ENCODE measurements around the gene CDK5RAP2.

DNA sequence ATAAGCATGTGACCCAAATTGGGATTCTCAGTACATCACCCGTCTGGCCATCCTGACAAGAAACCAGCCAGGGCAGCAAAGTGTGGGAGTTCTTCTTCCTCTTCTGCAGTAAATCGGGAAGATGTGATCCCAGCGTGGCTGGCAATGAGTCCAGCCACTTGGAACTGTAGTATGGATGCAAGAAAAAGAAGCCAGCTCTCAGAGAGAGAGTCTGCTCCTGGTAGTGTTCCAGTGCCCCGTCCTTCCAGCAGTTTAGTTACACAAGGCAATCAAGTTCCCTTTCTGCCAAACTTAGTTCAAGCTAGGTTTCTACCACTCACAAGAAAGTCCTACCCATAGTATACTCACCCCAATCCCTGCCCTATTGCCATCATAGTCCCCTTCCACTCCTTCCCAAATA is 65.6 kb downstream of the CDK5RAP2 start:
- TF ChIP-seq GATA2 (IDR thresholded peaks at IDR 0.05; ENCODE audit: low read depth, low read length) (no peak), GATA3 (IDR thresholded peaks at IDR 0.05; ENCODE audit: low read depth, low read length) (no peak)

All from SH-SY5Y (cell line).